Spleen (tissue), 11 donors: ENCODE results near the gene STRBP. TPM values are rescaled to one million over a fixed set of nuclear protein-coding genes. Genes with fewer than 3 reads are reported as not detected.

Experiments used
- DNase-seq: peaks from one replicate; pipeline ENCODE4 v3.0.0-alpha.2; 2020
- H3K27ac ChIP-seq, 8 donors: fragments of 200-600 bp; sonication (generic) in 7 of 8; 1 replicate in 4 of 8; 2 replicates in 4 of 8; pipeline versions ENCODE4 v1.5.0 to v1.8.0; 2016 to 2021; ENCODE audit warnings: inconsistent platforms in 4 of 8, mild to moderate bottlenecking in 4 of 8, moderate library complexity in 1 of 8
- H3K27me3 ChIP-seq, 7 donors: fragments of 200-600 bp; sonication (generic) in 6 of 7; replicated peaks in 1 of 7; 1 replicate in 4 of 7; 2 replicates in 3 of 7; pipeline versions ENCODE4 v1.5.0 to v1.8.0; 2016 to 2021; ENCODE audit warnings: inconsistent platforms in 3 of 7, mild to moderate bottlenecking in 1 of 7
- H3K36me3 ChIP-seq, 6 donors: fragments of 200-600 bp; sonication (generic) in 5 of 6; 1 replicate in 4 of 6; 2 replicates in 2 of 6; pipeline versions ENCODE4 v1.5.0 to v1.8.0; 2016 to 2021; ENCODE audit warnings: inconsistent platforms in 2 of 6
- H3K4me1 ChIP-seq, 6 donors: fragments of 200-600 bp; sonication (generic) in 5 of 6; 1 replicate in 3 of 6; 2 replicates in 3 of 6; pipeline versions ENCODE4 v1.5.0 to v1.8.0; 2016 to 2021; ENCODE audit warnings: inconsistent platforms in 3 of 6
- H3K4me3 ChIP-seq, 8 donors: fragments of 200-600 bp; sonication (generic) in 7 of 8; 1 replicate in 4 of 8; 2 replicates in 4 of 8; pipeline versions ENCODE4 v1.5.0 to v1.8.0; 2016 to 2021; ENCODE audit warnings: inconsistent platforms in 4 of 8, mild to moderate bottlenecking in 4 of 8, moderate library complexity in 2 of 8
- H3K9me3 ChIP-seq, 8 donors: fragments of 200-600 bp; sonication (generic) in 7 of 8; 1 replicate in 4 of 8; 2 replicates in 4 of 8; pipeline versions ENCODE4 v1.5.0 to v1.8.0; 2016 to 2021; ENCODE audit warnings: inconsistent platforms in 4 of 8
- CTCF ChIP-seq, 11 experiments: fragments of 200-600 bp in 7 of 11; fragments of 450-650 bp in 4 of 11; sonication (generic) in 4 of 11; IDR thresholded peaks in 8 of 11; conservative IDR thresholded peaks in 3 of 11; 1 replicate in 7 of 11; 2 replicates in 4 of 11; pipeline versions ENCODE4 v1.4.0 to v1.8.0; 2016 to 2021; ENCODE audit warnings: antibody characterized with exemption in 11 of 11, inconsistent platforms in 4 of 11, mild to moderate bottlenecking in 1 of 11
- POLR2A ChIP-seq, 3 donors: fragments of 450-650 bp; IDR thresholded peaks; one replicate each; pipeline ENCODE4 v1.5.1; 2017; ENCODE audit warnings: antibody characterized with exemption in 3 of 3, mild to moderate bottlenecking in 1 of 3
- POLR2AphosphoS5 ChIP-seq, 3 donors: sonication (generic); formaldehyde crosslinking; IDR thresholded peaks; one replicate each; pipeline ENCODE4 v1.5.1; 2017; ENCODE audit warnings: antibody characterized with exemption in 3 of 3
- WGBS, 5 donors: extraction: QIAGEN DNeasy Blood & Tissue Kit in 3 of 5; methylation state at CpG; one replicate each; pipeline versions ENCODE4 v1.1.5 to v1.1.7; 2013 to 2018; 5-methylcytosine and 5-hydroxymethylcytosine counted together
- intact Hi-C: fragments of 100-400 bp; cut with DNase I; formaldehyde crosslinking; loops from one replicate; pipeline ENCODE4 v1.15.0; 2023; ENCODE audit warnings: low total_unique reads
- polyA plus RNA-seq, 3 donors: library from polyadenylated mRNA; stranded (reverse); fragments of 200-250 nt; gene quantifications; one replicate each; pipeline ENCODE4 v1.2.1, GENCODE V29; 2013
- total RNA-seq, 7 donors: library from RNA; depleted of rRNA in 3 of 7; stranded (reverse); fragments of >200 nt in 3 of 7; fragmentation: NEBNext Ultra II Directional in 4 of 7; extraction: Animal tissue kit (Norgen Biotek cat#: 25700) in 4 of 7; gene quantifications; one replicate each; pipeline versions ENCODE4 v1.1.0 to v1.2.1, GENCODE V29; 2016 to 2021
- donor health status: healthy with polysubstance abuse.
- donor health status: DM: no; HTN: no; CAD: no; lungs with moderate emphysema.
- donor health status: DM: no; HTN: no; CAD: no.
- donor health status: Bipolar disorder and iron deficiency.
- donor health status: healthy.
- donor health status: DM: no; HTN: no; CAD: no.
- donor health status: DM: yes; HTN: yes; CAD: no.

Gene STRBP
- total and polyA plus RNA-seq, 10 donors: 23.8 to 57.1 (median 36.7) TPM

GRCh38 chr9:123080444-123080843 lies 187.9 kb downstream of the STRBP start:
- 48 to 70% (median 63%) methylated on average over 3 of the region's 3 CpGs for WGBS, 5 donors
- H3K36me3 ChIP-seq: peaks cover 0 to 94% (median 34%) of the 10 kb centered on the region in 6 donors
- intact Hi-C loops: loop anchor here (2.0 kb wide), 1 partner anchor 272 kb away; no protein-coding TSS in a partner anchor

GRCh38 chr9:123074628-123075027 lies 193.8 kb downstream of the STRBP start:
- TF ChIP-seq POLR2AphosphoS5 (IDR thresholded peaks at IDR 0.05) (no peak), CTCF (IDR thresholded peaks at IDR 0.05 in 8 of 11, conservative IDR thresholded peaks at IDR 0.05 in 3 of 11) (no peak), POLR2A (IDR thresholded peaks at IDR 0.05) (no peak)
- Histone ChIP-seq H3K4me1 (peaks cover 0 to 35% (median 8%) of the 10 kb centered on the region in 6 donors), H3K36me3 (peaks cover 0 to 90% (median 23%) of the 10 kb centered on the region in 6 donors), H3K27me3 (no peaks in the 10 kb centered on the region), H3K4me3 (no peak overlapping the region), H3K27ac (peak overlapping the region in 7 of 8 donors; percentile 24 to 58 (median 41)), H3K9me3 (no peaks in the 10 kb centered on the region)
- 85 to 90% (median 88%) methylated on average over 3 of the region's 3 CpGs for WGBS, 5 donors
- DNase-seq: no peak
- intact Hi-C loops: no loop called here

More at GRCh38 chr9:123080444-123080843, 187.9 kb downstream of the STRBP start:
- Histone ChIP-seq H3K4me1 (peaks cover 0 to 17% (median 0%) of the 10 kb centered on the region in 6 donors), H3K4me3 (no peak overlapping the region), H3K27me3 (no peaks in the 10 kb centered on the region), H3K27ac (no peak overlapping the region), H3K9me3 (no peaks in the 10 kb centered on the region)
- TF ChIP-seq POLR2AphosphoS5 (IDR thresholded peaks at IDR 0.05) (no peak), POLR2A (IDR thresholded peaks at IDR 0.05) (no peak), CTCF (IDR thresholded peaks at IDR 0.05 in 8 of 11, conservative IDR thresholded peaks at IDR 0.05 in 3 of 11) (no peak)
- no peak for DNase-seq

GRCh38 chr9:123073991-123074422 lies 194.4 kb downstream of the STRBP start:
- TF ChIP-seq POLR2AphosphoS5 (IDR thresholded peaks at IDR 0.05): no peak
- Histone ChIP-seq H3K4me3 (no peak overlapping the region), H3K4me1 (peaks cover 0 to 35% (median 8%) of the 10 kb centered on the region in 6 donors), H3K27me3 (no peaks in the 10 kb centered on the region), H3K27ac (peak overlapping the region in 7 of 8 donors; percentile 36 to 58 (median 48)), H3K9me3 (no peaks in the 10 kb centered on the region), H3K36me3 (peaks cover 0 to 90% (median 20%) of the 10 kb centered on the region in 6 donors)
- DNase-seq: no peak
- 77 to 89% (median 85%) methylated on average over 1 of the region's 1 CpG for WGBS, 5 donors
- intact Hi-C loops: no loop called here

- no peak for DNase-seq
- Histone ChIP-seq H3K36me3 (peaks cover 0 to 88% (median 15%) of the 10 kb centered on the region in 6 donors), H3K4me1 (peaks cover 0 to 35% (median 8%) of the 10 kb centered on the region in 6 donors), H3K9me3 (no peaks in the 10 kb centered on the region), H3K27ac (peak overlapping the region in 7 of 8 donors; percentile 30 to 58 (median 48)), H3K27me3 (no peaks in the 10 kb centered on the region), H3K4me3 (no peak overlapping the region)
- 65 to 85% (median 78%) methylated on average over 5 of the region's 5 CpGs for WGBS, 5 donors
- intact Hi-C loops: no loop called here
- no peak for TF ChIP-seq POLR2AphosphoS5 (IDR thresholded peaks at IDR 0.05)
- TF ChIP-seq CTCF (IDR thresholded peaks at IDR 0.05 in 8 of 11, conservative IDR thresholded peaks at IDR 0.05 in 3 of 11): no peak
- TF ChIP-seq POLR2A (IDR thresholded peaks at IDR 0.05): no peak
These were observed 194.9 kb downstream of the STRBP start for GRCh38 chr9:123073441-123073840.
